GM10266 (cell line): ENCODE measurements around the gene TM9SF2.

Experiments used
- DNase-seq: peaks from one replicate; pipeline ENCODE4 v3.0.0; 2012; ENCODE audit errors: extremely low spot score
- TF ChIP-seq, protein P1 (sequence below): IDR thresholded peaks from 2 replicates; pipeline ENCODE4 v1.5.1; 2012; ENCODE audit warnings: mild to moderate bottlenecking, low read depth; ENCODE audit not compliant: control insufficient read depth, insufficient read depth; ENCODE audit errors: missing control alignments

TM9SF2 gene

GRCh38 chr13:99467764-99468163 lies 33.5 kb upstream of the TM9SF2 start:
- TF ChIP-seq, protein P1, sequence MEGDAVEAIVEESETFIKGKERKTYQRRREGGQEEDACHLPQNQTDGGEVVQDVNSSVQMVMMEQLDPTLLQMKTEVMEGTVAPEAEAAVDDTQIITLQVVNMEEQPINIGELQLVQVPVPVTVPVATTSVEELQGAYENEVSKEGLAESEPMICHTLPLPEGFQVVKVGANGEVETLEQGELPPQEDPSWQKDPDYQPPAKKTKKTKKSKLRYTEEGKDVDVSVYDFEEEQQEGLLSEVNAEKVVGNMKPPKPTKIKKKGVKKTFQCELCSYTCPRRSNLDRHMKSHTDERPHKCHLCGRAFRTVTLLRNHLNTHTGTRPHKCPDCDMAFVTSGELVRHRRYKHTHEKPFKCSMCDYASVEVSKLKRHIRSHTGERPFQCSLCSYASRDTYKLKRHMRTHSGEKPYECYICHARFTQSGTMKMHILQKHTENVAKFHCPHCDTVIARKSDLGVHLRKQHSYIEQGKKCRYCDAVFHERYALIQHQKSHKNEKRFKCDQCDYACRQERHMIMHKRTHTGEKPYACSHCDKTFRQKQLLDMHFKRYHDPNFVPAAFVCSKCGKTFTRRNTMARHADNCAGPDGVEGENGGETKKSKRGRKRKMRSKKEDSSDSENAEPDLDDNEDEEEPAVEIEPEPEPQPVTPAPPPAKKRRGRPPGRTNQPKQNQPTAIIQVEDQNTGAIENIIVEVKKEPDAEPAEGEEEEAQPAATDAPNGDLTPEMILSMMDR = no peak
- DNase-seq = no peak

- no peak for DNase-seq
- TF ChIP-seq, protein P1 = no peak
Observed at GRCh38 chr13:99469041-99469440, 32.2 kb upstream of the TM9SF2 start.

DNA sequence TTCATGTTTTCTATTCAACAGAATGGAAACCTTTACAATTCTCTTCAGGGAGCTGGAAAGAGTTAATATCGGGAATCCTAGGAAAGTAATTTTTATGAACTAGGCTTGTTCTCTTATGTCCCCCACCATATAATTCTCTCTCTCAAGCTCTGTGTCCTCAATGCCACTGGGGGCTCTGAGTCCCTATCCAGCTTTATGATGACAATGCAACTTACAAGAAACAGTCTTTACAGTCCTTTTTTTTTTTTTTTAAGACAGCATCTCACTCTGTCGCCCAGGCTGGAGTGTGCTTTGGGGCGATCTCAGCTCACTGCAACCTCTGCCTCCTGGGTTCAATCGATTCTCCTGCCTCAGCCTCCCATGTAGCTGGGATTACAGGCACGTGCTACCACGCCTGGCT lies 31.2 kb upstream of the TM9SF2 start:
- TF ChIP-seq, protein P1 = no peak
- no peak for DNase-seq

DNA sequence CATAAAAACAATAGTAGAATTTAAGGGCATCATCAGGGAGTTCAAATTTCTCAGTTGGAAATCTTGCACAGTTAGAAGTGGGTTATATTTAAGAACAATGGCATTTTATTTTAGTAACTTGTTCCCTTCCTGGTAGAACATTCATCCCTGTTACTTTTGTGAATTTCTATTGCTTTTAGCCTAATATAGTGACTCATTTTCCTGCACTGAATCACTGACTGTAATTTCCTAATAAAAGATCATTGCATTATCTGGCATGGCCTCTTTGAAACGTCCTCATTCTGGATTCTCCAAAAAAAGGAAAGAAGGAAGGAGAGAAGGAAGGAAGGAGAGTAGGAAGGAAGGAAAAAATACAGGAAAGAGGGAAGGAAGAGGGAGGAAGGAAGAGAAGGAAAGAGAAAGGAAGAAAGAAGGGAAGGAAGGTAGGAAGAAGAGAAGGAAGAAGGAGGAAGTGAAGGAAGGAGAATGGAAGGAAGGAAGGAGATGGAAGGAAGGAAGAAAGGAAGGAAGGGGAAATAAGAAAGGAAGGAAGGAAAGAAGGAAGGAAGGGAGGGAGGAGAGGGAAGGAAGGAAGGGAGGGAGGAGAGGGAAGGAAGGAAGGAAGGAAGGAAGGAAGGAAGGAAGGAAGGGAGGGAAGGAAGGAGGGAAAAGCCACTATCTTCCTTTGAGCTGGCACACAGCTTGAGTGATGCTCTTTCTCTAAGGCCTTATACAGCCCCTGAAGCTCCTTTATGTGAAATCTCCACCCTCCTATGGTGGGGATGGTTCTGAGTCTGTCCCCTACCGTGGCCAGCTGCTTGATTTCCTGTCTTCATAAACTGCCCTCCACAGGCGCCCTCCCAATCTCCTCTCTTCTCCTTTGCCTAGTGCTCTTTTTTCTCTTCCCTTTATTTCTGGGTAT lies 29.8 kb upstream of the TM9SF2 start:
- DNase-seq = no peak
- TF ChIP-seq, protein P1 = no peak

- TF ChIP-seq, protein P1 = no peak
- DNase-seq = no peak
Observed at GRCh38 chr13:99472122-99472440, 29.2 kb upstream of the TM9SF2 start.

- no peak for DNase-seq
- TF ChIP-seq, protein P1 = no peak
Observed at GRCh38 chr13:99473515-99473914, 27.8 kb upstream of the TM9SF2 start.

DNA sequence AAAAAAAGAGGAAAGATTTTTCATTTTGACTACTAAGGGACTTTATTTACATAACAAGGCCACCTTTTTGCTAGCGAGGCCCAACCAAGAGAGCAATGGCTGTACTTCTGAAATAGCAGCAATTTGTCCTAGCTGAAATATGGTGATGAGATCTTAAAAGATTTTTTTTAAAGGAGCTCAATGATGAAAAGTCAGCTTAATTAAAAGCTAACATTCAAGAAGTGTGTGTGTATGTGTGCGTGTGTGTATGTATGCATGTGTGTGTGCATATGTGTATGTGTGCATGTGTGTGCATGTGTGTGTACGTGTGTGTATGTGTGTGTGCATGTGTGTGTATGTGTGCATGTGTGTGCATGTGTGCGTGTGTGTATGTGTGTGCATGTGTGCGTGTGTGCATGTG lies 24.6 kb upstream of the TM9SF2 start:
- no peak for DNase-seq
- TF ChIP-seq, protein P1 = no peak
